Measurements from ENCODE around the gene ZFAND3. TPM values are rescaled to one million over a fixed set of nuclear protein-coding genes. Genes with fewer than 3 reads are reported as not detected.

Gene ZFAND3
- polyA plus RNA-seq, 1 donor (not counting 4 experiments of a cell fraction or from before 2014, with no cell fraction given): 19.6 TPM

DNA sequence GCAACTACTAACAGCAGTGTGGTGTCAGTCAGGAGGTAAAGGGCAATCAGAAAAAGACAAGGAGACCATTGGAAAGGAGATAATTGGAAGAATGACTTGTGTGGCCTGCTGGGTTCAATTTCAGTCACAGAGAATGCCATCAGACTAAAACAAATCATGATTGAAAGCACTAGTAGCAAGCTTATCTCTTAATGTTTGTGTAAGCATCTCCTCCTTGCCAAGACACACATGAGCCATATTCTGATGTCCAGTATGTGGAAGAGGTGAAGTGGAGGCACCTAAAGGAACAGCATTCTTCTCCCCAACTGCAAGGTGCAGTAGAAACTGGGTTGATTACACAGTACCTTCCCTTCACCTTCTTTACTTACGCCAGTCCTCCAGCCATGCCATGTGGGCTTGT is 287.5 kb downstream of the ZFAND3 start:
- no peak for TF ChIP-seq EZH2 (IDR thresholded peaks at IDR 0.05; ENCODE audit: low read length)
- TF ChIP-seq, protein P1, sequence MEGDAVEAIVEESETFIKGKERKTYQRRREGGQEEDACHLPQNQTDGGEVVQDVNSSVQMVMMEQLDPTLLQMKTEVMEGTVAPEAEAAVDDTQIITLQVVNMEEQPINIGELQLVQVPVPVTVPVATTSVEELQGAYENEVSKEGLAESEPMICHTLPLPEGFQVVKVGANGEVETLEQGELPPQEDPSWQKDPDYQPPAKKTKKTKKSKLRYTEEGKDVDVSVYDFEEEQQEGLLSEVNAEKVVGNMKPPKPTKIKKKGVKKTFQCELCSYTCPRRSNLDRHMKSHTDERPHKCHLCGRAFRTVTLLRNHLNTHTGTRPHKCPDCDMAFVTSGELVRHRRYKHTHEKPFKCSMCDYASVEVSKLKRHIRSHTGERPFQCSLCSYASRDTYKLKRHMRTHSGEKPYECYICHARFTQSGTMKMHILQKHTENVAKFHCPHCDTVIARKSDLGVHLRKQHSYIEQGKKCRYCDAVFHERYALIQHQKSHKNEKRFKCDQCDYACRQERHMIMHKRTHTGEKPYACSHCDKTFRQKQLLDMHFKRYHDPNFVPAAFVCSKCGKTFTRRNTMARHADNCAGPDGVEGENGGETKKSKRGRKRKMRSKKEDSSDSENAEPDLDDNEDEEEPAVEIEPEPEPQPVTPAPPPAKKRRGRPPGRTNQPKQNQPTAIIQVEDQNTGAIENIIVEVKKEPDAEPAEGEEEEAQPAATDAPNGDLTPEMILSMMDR (optimal IDR thresholded peaks at IDR 0.05 in 1 of 3, IDR thresholded peaks at IDR 0.05 in 1 of 3, conservative IDR thresholded peaks at IDR 0.05 in 1 of 3; ENCODE audit: extremely low read depth in 1 of 3, insufficient read depth in 2 of 3, low read length in 3 of 3): no peak
- FAIRE-seq: no peak
- H3K4me2 ChIP-seq (ENCODE audit: control insufficient read depth, extremely low read depth, insufficient read depth, low read depth, low read length): no peak overlapping the region
- H3K4me3 ChIP-seq (ENCODE audit: control insufficient read depth in 2 of 3, extremely low read depth in 1 of 3, insufficient read depth in 2 of 3, low read depth in 1 of 3, low read length in 3 of 3): no peak overlapping the region
- peaks cover 10% of the 10 kb centered on the region for H3K4me1 ChIP-seq (ENCODE audit: control insufficient read depth, extremely low read depth, insufficient read depth, low read length)
- H2AFZ ChIP-seq (ENCODE audit: control insufficient read depth, low read length): no peak overlapping the region
- H3K79me2 ChIP-seq (ENCODE audit: control insufficient read depth, insufficient read depth, low read length): peaks cover 6% of the 10 kb centered on the region
- no peak overlapping the region for H3K27ac ChIP-seq (ENCODE audit: control insufficient read depth, insufficient read depth, low read length)
- no peak overlapping the region for H3K9ac ChIP-seq (ENCODE audit: control insufficient read depth, extremely low read depth, insufficient read depth, low read length)
- no peaks in the 10 kb centered on the region for H3K27me3 ChIP-seq (ENCODE audit: control insufficient read depth, extremely low read depth, insufficient read depth, low read length)
- DNase-seq (ENCODE audit: low read depth, low spot score): no peak
- H3K9me3 ChIP-seq (ENCODE audit: control insufficient read depth, low read depth, low read length): no peaks in the 10 kb centered on the region
- H3K9me1 ChIP-seq (ENCODE audit: control insufficient read depth, extremely low read depth, insufficient read depth, low read length): no peaks in the 10 kb centered on the region
- H4K20me1 ChIP-seq (ENCODE audit: control insufficient read depth, extremely low read depth, insufficient read depth, low read length): no peaks in the 10 kb centered on the region
- peaks cover 5% of the 10 kb centered on the region in 2 experiments for H3K36me3 ChIP-seq (ENCODE audit: control insufficient read depth in 2 of 2, extremely low read depth in 1 of 2, insufficient read depth in 2 of 2, low read length in 2 of 2)
- dilution Hi-C loops (cut with MboI; ENCODE audit: extremely low pct_ligation_motif_present, low sequenced_read_pairs): no loop called here

DNA sequence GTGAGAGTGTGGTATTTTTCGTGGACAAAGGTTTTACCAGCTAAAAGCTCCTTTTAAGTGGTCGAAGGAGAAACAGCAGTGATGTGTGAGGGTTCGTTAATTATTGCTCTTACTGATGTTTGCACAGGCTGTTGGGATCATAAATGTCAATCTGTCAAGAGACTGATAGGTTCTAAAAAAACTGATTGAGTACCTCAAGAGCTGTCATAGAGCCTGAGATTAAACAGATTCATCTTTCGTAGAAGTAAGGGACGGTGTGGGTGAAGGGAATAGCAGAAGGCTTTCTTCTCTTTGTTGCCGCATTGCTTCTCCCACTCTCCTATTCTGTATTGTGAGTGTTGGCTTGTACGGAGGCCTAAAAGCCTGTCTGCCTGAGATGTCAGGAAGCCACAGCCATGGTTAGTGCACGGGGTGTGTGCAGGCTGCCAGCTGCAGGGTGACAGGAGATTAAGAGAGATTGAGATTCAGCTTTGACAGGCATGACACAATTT is 291.0 kb downstream of the ZFAND3 start:
- DNase-seq (ENCODE audit: low read depth, low spot score) (no peak), FAIRE-seq (no peak)
- Histone ChIP-seq H3K4me3 (ENCODE audit: control insufficient read depth in 2 of 3, extremely low read depth in 1 of 3, insufficient read depth in 2 of 3, low read depth in 1 of 3, low read length in 3 of 3) (no peak overlapping the region), H3K27ac (ENCODE audit: control insufficient read depth, insufficient read depth, low read length) (no peak overlapping the region), H3K36me3 (ENCODE audit: control insufficient read depth in 2 of 2, extremely low read depth in 1 of 2, insufficient read depth in 2 of 2, low read length in 2 of 2) (peaks cover 5% of the 10 kb centered on the region in 2 experiments), H3K4me2 (ENCODE audit: control insufficient read depth, extremely low read depth, insufficient read depth, low read depth, low read length) (no peak overlapping the region), H3K9ac (ENCODE audit: control insufficient read depth, extremely low read depth, insufficient read depth, low read length) (no peak overlapping the region), H3K9me1 (ENCODE audit: control insufficient read depth, extremely low read depth, insufficient read depth, low read length) (no peaks in the 10 kb centered on the region), H3K9me3 (ENCODE audit: control insufficient read depth, low read depth, low read length) (no peaks in the 10 kb centered on the region), H3K27me3 (ENCODE audit: control insufficient read depth, extremely low read depth, insufficient read depth, low read length) (no peaks in the 10 kb centered on the region), H3K4me1 (ENCODE audit: control insufficient read depth, extremely low read depth, insufficient read depth, low read length) (peaks cover 14% of the 10 kb centered on the region), H3K79me2 (ENCODE audit: control insufficient read depth, insufficient read depth, low read length) (peaks cover 3% of the 10 kb centered on the region), H2AFZ (ENCODE audit: control insufficient read depth, low read length) (no peak overlapping the region), H4K20me1 (ENCODE audit: control insufficient read depth, extremely low read depth, insufficient read depth, low read length) (no peaks in the 10 kb centered on the region)
- TF ChIP-seq, protein P1 (optimal IDR thresholded peaks at IDR 0.05 in 1 of 3, IDR thresholded peaks at IDR 0.05 in 1 of 3, conservative IDR thresholded peaks at IDR 0.05 in 1 of 3; ENCODE audit: extremely low read depth in 1 of 3, insufficient read depth in 2 of 3, low read length in 3 of 3): no peak
- TF ChIP-seq EZH2 (IDR thresholded peaks at IDR 0.05; ENCODE audit: low read length): no peak
- dilution Hi-C loops (cut with MboI; ENCODE audit: extremely low pct_ligation_motif_present, low sequenced_read_pairs): no loop called here

All from keratinocyte (primary cell).